OCI-LY3 (cell line): ENCODE data around the gene PER3.

Experiments
- H2AFZ ChIP-seq: fragments of 200-600, 300-600 bp; shearing (Covaris generic); 2 replicates; pipeline ENCODE4 v1.6.0; 2014; ENCODE audit warnings: antibody characterized with exemption, low read depth, low read length
- H3K27ac ChIP-seq: fragments of 200-600, 300-600 bp; sonication (generic); 2 replicates; pipeline ENCODE4 v1.5.1; 2014; ENCODE audit warnings: mild to moderate bottlenecking, low read length, moderate library complexity, mixed read lengths
- H3K27me3 ChIP-seq: fragments of 200-600, 300-600 bp; sonication (generic); 2 replicates; pipeline ENCODE4 v1.6.1; 2014; ENCODE audit warnings: low read depth, low read length, mixed read lengths
- H3K36me3 ChIP-seq: fragments of 200-600, 300-600 bp; sonication (generic); replicated peaks from 2 replicates; pipeline ENCODE3; 2014; ENCODE audit warnings: low read depth, low read length, mixed read lengths
- H3K4me1 ChIP-seq: fragments of 300-600, 200-600 bp; sonication (generic); 2 replicates; pipeline ENCODE4 v1.6.1; 2014; ENCODE audit warnings: low read length, mixed read lengths
- H3K4me2 ChIP-seq: fragments of 200-600, 300-600 bp; sonication (generic); 2 replicates; pipeline ENCODE4 v1.6.1; 2014; ENCODE audit warnings: low read length, mixed read lengths
- H3K4me3 ChIP-seq: fragments of 300-600, 200-600 bp; sonication (generic); 2 replicates; pipeline ENCODE4 v1.5.1; 2014; ENCODE audit warnings: antibody characterized with exemption, mild to moderate bottlenecking, low read length, moderate library complexity
- H3K79me2 ChIP-seq: fragments of 300-600, 200-600 bp; shearing (Covaris generic); 2 replicates; pipeline ENCODE4 v1.6.1; 2014; ENCODE audit warnings: mild to moderate bottlenecking, low read length, mixed read lengths
- H3K9ac ChIP-seq: fragments of 300-600, 200-600 bp; shearing (Covaris generic); 2 replicates; pipeline ENCODE4 v1.6.0; 2014; ENCODE audit warnings: mild to moderate bottlenecking, low read length, moderate library complexity
- H3K9me3 ChIP-seq: fragments of 200-600, 300-600 bp; shearing (Covaris generic); 2 replicates; pipeline ENCODE4 v1.6.1; 2014; ENCODE audit warnings: low read length, mixed read lengths; ENCODE audit not compliant: insufficient read depth
- H4K20me1 ChIP-seq: fragments of 200-600, 300-600 bp; sonication (generic); 2 replicates; pipeline ENCODE4 v1.6.1; 2016; ENCODE audit warnings: low read length, mixed read lengths; ENCODE audit not compliant: insufficient read depth
- CTCF ChIP-seq: fragments of 200-600, 300-600 bp; sonication (generic); IDR thresholded peaks from 2 replicates; pipeline ENCODE4 v1.5.1; 2014; ENCODE audit warnings: antibody characterized with exemption, low read length, low read depth
- EZH2phosphoT487 ChIP-seq: fragments of 200-600 bp; shearing (Covaris generic); IDR thresholded peaks from 2 replicates; pipeline ENCODE4 v1.6.1; 2018; ENCODE audit warnings: antibody characterized with exemption, mixed run types, low read depth

Gene PER3

GRCh38 chr1:7827126-7827955, 43.2 kb downstream of the PER3 start:
- TF ChIP-seq CTCF (no peak), EZH2phosphoT487 (no peak)
- H3K79me2 ChIP-seq = no peaks in the 10 kb centered on the region
- H3K4me1 ChIP-seq = no peaks in the 10 kb centered on the region
- no peak overlapping the region for H3K4me2 ChIP-seq
- no peak overlapping the region for H3K27ac ChIP-seq
- H2AFZ ChIP-seq = no peak overlapping the region
- H4K20me1 ChIP-seq = no peaks in the 10 kb centered on the region
- no peaks in the 10 kb centered on the region for H3K27me3 ChIP-seq
- H3K9me3 ChIP-seq = no peaks in the 10 kb centered on the region
- no peak overlapping the region for H3K9ac ChIP-seq
- no peak overlapping the region for H3K4me3 ChIP-seq
- H3K36me3 ChIP-seq = no peaks in the 10 kb centered on the region

DNA sequence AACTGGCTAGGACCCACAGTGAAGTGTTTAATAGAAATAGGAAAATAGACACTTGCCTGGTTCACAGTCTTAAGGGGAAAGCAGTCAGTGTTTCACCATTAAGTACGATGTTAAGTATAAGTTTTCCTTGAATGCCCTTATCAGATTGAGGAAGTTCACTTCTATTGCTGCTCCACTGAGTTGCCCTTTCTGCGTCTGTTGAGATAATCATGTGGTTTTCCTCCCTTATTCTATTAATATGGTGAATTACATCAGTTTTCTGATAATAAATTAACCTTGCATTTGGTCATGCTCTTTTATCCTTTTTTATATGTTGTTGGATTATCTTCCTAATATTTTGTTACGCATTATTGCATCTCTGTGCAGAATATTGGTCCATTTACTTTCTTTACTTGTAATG, 47.4 kb downstream of the PER3 start:
- no peak overlapping the region for H3K4me3 ChIP-seq
- no peak overlapping the region for H3K9ac ChIP-seq
- no peak overlapping the region for H3K27ac ChIP-seq
- no peaks in the 10 kb centered on the region for H3K79me2 ChIP-seq
- no peak overlapping the region for H2AFZ ChIP-seq
- H3K4me1 ChIP-seq = no peaks in the 10 kb centered on the region
- no peak for TF ChIP-seq CTCF
- TF ChIP-seq EZH2phosphoT487 = no peak
- H3K36me3 ChIP-seq = no peaks in the 10 kb centered on the region
- H4K20me1 ChIP-seq = no peaks in the 10 kb centered on the region
- no peaks in the 10 kb centered on the region for H3K27me3 ChIP-seq
- H3K4me2 ChIP-seq = no peak overlapping the region
- H3K9me3 ChIP-seq = no peaks in the 10 kb centered on the region

- H3K36me3 ChIP-seq = peaks cover 7% of the 10 kb centered on the region
- H3K79me2 ChIP-seq = no peaks in the 10 kb centered on the region
These were observed 48.9 kb downstream of the PER3 start for GRCh38 chr1:7833035-7833434.

DNA sequence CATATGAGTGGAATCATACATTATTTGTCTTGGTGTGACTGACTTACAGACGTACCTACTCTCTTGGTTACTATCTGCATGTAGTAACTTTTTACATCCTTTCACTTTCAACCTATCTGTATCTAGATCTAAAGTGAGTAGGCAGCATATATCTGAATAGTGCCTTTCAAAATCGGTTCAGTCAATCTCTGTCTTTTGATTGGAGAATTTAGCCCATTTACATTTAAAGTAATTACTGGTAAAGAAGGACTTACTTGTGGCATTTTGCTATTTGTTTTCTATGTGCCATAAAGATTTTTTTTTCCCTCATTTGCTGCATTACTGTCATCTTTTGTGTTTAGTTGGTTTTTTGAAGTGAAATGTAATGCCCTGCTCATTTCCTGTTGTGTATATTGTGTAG, 54.6 kb downstream of the PER3 start:
- H3K79me2 ChIP-seq = no peaks in the 10 kb centered on the region
- H3K4me3 ChIP-seq = no peak overlapping the region
- no peaks in the 10 kb centered on the region for H3K9me3 ChIP-seq
- no peaks in the 10 kb centered on the region for H3K4me1 ChIP-seq
- H2AFZ ChIP-seq = no peak overlapping the region
- no peaks in the 10 kb centered on the region for H4K20me1 ChIP-seq
- TF ChIP-seq EZH2phosphoT487 = no peak
- no peak for TF ChIP-seq CTCF
- H3K27me3 ChIP-seq = no peaks in the 10 kb centered on the region
- no peak overlapping the region for H3K27ac ChIP-seq
- no peak overlapping the region for H3K4me2 ChIP-seq
- H3K9ac ChIP-seq = no peak overlapping the region
- peaks cover 11% of the 10 kb centered on the region for H3K36me3 ChIP-seq

More at GRCh38 chr1:7833035-7833434, 48.9 kb downstream of the PER3 start:
- Histone ChIP-seq H3K4me3 (no peak overlapping the region), H3K4me2 (no peak overlapping the region), H3K27ac (no peak overlapping the region), H2AFZ (no peak overlapping the region), H4K20me1 (no peaks in the 10 kb centered on the region), H3K9me3 (no peaks in the 10 kb centered on the region), H3K27me3 (no peaks in the 10 kb centered on the region), H3K4me1 (no peaks in the 10 kb centered on the region), H3K9ac (no peak overlapping the region)
- TF ChIP-seq EZH2phosphoT487 = no peak
- TF ChIP-seq CTCF = no peak
